Choroid plexus epithelial cell (primary cell): ENCODE measurements around the gene PRX.
"Not testable (repeated sequence)": the region's sequence is repeated elsewhere in the genome, so short reads cannot be mapped to it uniquely, and the experiment has no call there.

Source experiments
- DNase-seq: peaks from one replicate; pipeline ENCODE4 v3.0.0-alpha.2; 2010; ENCODE audit warnings: low read depth
- H3K4me3 ChIP-seq: 2 replicates; pipeline ENCODE4 v1.5.1; 2011; ENCODE audit warnings: low read depth, mild to moderate bottlenecking, control low read depth, low read length, moderate library complexity
- CTCF ChIP-seq: conservative IDR thresholded peaks from 2 replicates; pipeline ENCODE4 v1.5.1; 2011; ENCODE audit warnings: low read depth, mild to moderate bottlenecking, control low read depth, inconsistent platforms, low read length, moderate library complexity

PRX gene

GRCh38 chr19:40413291-40413845 is at the start of gene PRX:
PRX (minus strand) TSS chr19:40413378; CDS start chr19:40407932, 5,446 bp downstream.
- no peak within 1 kb of the TSS for H3K4me3 ChIP-seq
- no peak for DNase-seq
- TF ChIP-seq CTCF: no peak

- TF ChIP-seq CTCF: no peak
- H3K4me3 ChIP-seq: no peak overlapping the region
Observed at GRCh38 chr19:40461669-40462221, 48.6 kb upstream of the PRX start.

GRCh38 chr19:40460185-40460584 is 47.0 kb upstream of the PRX start:
- no peak overlapping the region for H3K4me3 ChIP-seq
- TF ChIP-seq CTCF: no peak
- DNase-seq: no peak

More at GRCh38 chr19:40461669-40462221, 48.6 kb upstream of the PRX start:
- no peak for DNase-seq

GRCh38 chr19:40458597-40458974 is 45.4 kb upstream of the PRX start:
- H3K4me3 ChIP-seq: no peak overlapping the region
- no peak for TF ChIP-seq CTCF
- DNase-seq: no peak

GRCh38 chr19:40457953-40458596 is 44.9 kb upstream of the PRX start:
- no peak overlapping the region for H3K4me3 ChIP-seq
- DNase-seq: no peak
- TF ChIP-seq CTCF: no peak

- TF ChIP-seq CTCF: no peak
- H3K4me3 ChIP-seq: no peak overlapping the region
- DNase-seq: no peak
Observed at GRCh38 chr19:40457048-40457447, 43.9 kb upstream of the PRX start.

- DNase-seq: not testable (repeated sequence)
Observed at GRCh38 chr19:40453943-40454342, 40.8 kb upstream of the PRX start.

More at GRCh38 chr19:40453943-40454342, 40.8 kb upstream of the PRX start:
- not testable (repeated sequence) for H3K4me3 ChIP-seq
